ENCODE data around the gene CNTN1. TPM values are rescaled to one million over a fixed set of nuclear protein-coding genes. Genes with fewer than 3 reads are reported as not detected.
A peak's percentile ranks its signal among the peaks of the same experiment; 100 is the strongest.

The CNTN1 gene
- total and polyA plus RNA-seq, 5 experiments from 2014 or later, result not detected

DNA sequence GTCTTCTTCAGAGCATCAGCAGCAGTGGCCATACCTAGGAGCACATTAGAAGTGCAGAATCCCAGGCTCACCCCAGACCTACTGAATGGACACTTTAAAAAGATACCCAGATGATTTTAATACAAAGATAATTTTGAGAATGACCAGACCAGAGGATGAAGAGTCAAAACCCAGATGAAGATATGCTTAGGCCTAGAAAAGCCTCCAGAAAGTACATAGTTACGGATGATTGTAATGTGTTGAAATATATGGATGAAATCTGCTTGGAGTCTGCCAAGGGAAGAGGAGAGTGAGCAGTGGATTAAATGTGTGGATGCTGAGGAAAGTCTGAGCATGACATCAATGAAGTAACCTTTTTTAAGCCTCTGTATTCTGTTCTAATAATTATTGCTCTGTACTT is 245.7 kb downstream of the CNTN1 start:
- DNase-seq (no peak), ATAC-seq (no peak)
- POLR2A ChIA-PET, result no interaction called here
- no peaks in the 10 kb centered on the region for H3K4me1 Mint-ChIP-seq
- H3K9me3 Mint-ChIP-seq, result no peaks in the 10 kb centered on the region
- H3K36me3 Mint-ChIP-seq, result no peaks in the 10 kb centered on the region
- peaks cover 4 to 17% (median 6%) of the 10 kb centered on the region in 5 donors for H3K27me3 Mint-ChIP-seq
- H3K27ac Mint-ChIP-seq, result no peak overlapping the region
- no peak overlapping the region for H3K4me3 Mint-ChIP-seq

DNA sequence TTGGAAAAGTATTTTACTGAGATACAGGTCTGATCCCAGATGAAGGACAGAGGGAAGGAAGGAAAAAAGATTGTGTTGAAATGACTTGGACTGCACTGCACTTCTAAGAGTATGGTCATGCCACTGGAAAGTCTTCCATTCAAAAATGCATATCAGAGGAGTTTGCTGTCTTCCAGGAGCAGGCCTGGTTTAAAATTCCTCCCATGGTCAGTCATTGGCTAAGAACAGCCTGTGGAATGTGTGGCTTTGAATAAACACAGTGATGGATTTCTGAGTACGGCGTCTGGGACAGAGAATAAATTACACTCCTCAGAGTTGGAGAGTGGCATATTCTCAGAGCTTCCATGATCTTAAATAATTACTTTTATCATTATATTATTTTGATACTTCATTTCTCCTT is 250.1 kb downstream of the CNTN1 start:
- H3K9me3 Mint-ChIP-seq, result no peaks in the 10 kb centered on the region
- H3K36me3 Mint-ChIP-seq, result no peaks in the 10 kb centered on the region
- no peaks in the 10 kb centered on the region for H3K4me1 Mint-ChIP-seq
- H3K4me3 Mint-ChIP-seq, result no peak overlapping the region
- H3K27ac Mint-ChIP-seq, result no peak overlapping the region
- peaks cover 0 to 12% (median 3%) of the 10 kb centered on the region in 5 donors for H3K27me3 Mint-ChIP-seq
- POLR2A ChIA-PET, result no interaction called here
- DNase-seq, result no peak
- no peak for ATAC-seq

- POLR2A ChIA-PET, result no interaction called here
- Mint-ChIP-seq H3K4me1 (no peaks in the 10 kb centered on the region), H3K27me3 (peaks cover 0 to 3% (median under 1%) of the 10 kb centered on the region in 5 donors), H3K36me3 (no peaks in the 10 kb centered on the region), H3K27ac (no peak overlapping the region), H3K9me3 (no peaks in the 10 kb centered on the region), H3K4me3 (no peak overlapping the region)
- ATAC-seq (no peak), DNase-seq (no peak)
Observed at GRCh38 chr12:40945772-40946171, 253.5 kb downstream of the CNTN1 start.

- DNase-seq (peak in 3 of 10 donors; percentile 5 to 21 (median 16)), ATAC-seq (no peak)
- H3K27ac Mint-ChIP-seq, result no peak overlapping the region
- no peak overlapping the region for H3K4me3 Mint-ChIP-seq
- no peaks in the 10 kb centered on the region for H3K4me1 Mint-ChIP-seq
- H3K36me3 Mint-ChIP-seq, result no peaks in the 10 kb centered on the region
- no peaks in the 10 kb centered on the region for H3K9me3 Mint-ChIP-seq
- POLR2A ChIA-PET, result no interaction called here
- peaks cover 0 to 3% (median 0%) of the 10 kb centered on the region in 5 donors for H3K27me3 Mint-ChIP-seq
Observed at GRCh38 chr12:40946612-40947194, 254.5 kb downstream of the CNTN1 start.

DNA sequence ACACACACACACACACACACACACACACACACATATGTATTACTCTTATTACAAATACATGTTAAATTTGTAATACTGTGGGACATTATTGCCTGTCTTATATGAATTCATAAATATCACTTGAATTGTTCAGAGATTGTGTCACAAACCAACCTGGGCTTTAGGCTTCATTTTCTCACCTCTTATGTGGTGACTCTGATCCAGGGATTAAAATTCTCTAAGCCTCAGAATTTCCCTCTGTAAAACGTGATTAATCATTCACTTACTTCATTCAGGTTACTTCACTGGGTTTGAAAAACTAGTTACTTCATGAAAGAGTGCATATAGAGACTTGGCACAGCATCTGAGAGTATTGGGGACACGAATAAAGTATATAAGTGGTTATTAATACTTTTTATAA is 255.6 kb downstream of the CNTN1 start:
- Mint-ChIP-seq H3K27ac (no peak overlapping the region), H3K4me3 (no peak overlapping the region), H3K27me3 (no peaks in the 10 kb centered on the region), H3K36me3 (no peaks in the 10 kb centered on the region), H3K4me1 (no peaks in the 10 kb centered on the region), H3K9me3 (no peaks in the 10 kb centered on the region)
- POLR2A ChIA-PET, result no interaction called here
- ATAC-seq, result no peak
- DNase-seq, result no peak

DNA sequence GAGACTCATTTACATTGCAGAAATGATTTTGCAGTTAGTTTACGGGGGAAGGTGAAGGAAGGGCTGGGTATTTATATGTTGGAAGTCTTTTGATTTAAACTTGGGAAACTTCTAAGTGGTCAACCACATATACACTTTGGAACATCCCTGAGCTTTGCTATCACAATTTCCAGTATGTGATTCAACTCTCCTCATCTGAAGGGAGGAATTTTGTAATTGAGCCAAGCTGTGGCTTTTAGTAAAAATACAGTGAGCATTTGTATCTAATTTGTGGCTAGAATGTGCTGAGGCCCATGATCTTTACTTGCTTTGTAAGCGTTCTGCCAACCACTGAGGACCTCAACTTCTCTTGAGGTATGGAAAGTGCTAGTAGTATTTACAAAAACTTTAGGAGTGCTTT is 260.8 kb downstream of the CNTN1 start:
- ATAC-seq, result no peak
- H3K4me1 Mint-ChIP-seq, result peaks cover 0 to 2% (median 0%) of the 10 kb centered on the region in 4 donors
- no peak for DNase-seq
- H3K27ac Mint-ChIP-seq, result no peak overlapping the region
- H3K36me3 Mint-ChIP-seq, result no peaks in the 10 kb centered on the region
- H3K27me3 Mint-ChIP-seq, result peaks cover 0 to 9% (median 0%) of the 10 kb centered on the region in 5 donors
- peaks cover 0 to 10% (median 0%) of the 10 kb centered on the region in 9 donors for H3K9me3 Mint-ChIP-seq
- POLR2A ChIA-PET, result no interaction called here
- no peak overlapping the region for H3K4me3 Mint-ChIP-seq

GRCh38 chr12:40957417-40957816 is 265.2 kb downstream of the CNTN1 start:
- no peak for ATAC-seq
- Mint-ChIP-seq H3K9me3 (peaks cover 0 to 10% (median 0%) of the 10 kb centered on the region in 9 donors), H3K4me1 (peaks cover 0 to 2% (median 0%) of the 10 kb centered on the region in 4 donors), H3K4me3 (no peak overlapping the region), H3K27ac (peak overlapping the region in 1 of 10 donors; percentile 32), H3K27me3 (peaks cover 0 to 9% (median 0%) of the 10 kb centered on the region in 5 donors), H3K36me3 (no peaks in the 10 kb centered on the region)
- DNase-seq, result no peak
- POLR2A ChIA-PET, result no interaction called here

GRCh38 chr12:40959041-40959440 is 266.8 kb downstream of the CNTN1 start:
- Mint-ChIP-seq H3K36me3 (no peaks in the 10 kb centered on the region), H3K4me3 (no peak overlapping the region), H3K9me3 (peaks cover 0 to 10% (median 0%) of the 10 kb centered on the region in 9 donors), H3K27ac (no peak overlapping the region), H3K4me1 (peaks cover 0 to 2% (median 0%) of the 10 kb centered on the region in 4 donors), H3K27me3 (peaks cover 0 to 9% (median 0%) of the 10 kb centered on the region in 5 donors)
- no peak for ATAC-seq
- no peak for DNase-seq
- POLR2A ChIA-PET, result no interaction called here

DNA sequence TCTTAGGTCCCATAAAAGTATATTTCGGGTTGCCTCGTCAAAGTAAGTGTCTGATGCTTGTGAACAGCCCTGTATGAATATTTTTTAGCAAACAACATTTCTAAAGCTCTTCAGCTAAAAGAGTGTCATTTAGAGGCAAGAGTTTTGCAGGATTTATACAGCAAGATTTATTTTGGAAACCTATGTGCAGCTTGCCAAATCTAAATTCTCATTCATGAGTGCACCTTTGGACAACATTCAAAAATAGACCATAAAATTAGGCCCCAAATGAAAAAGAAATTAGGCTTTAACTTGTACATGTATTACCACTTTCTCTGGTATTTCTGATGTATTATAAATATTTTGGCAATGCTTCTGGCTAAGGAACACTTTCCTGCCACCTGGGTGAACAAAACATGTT is 271.5 kb downstream of the CNTN1 start:
- Mint-ChIP-seq H3K4me1 (no peaks in the 10 kb centered on the region), H3K9me3 (no peaks in the 10 kb centered on the region), H3K27ac (no peak overlapping the region), H3K36me3 (no peaks in the 10 kb centered on the region), H3K27me3 (no peaks in the 10 kb centered on the region), H3K4me3 (no peak overlapping the region)
- ATAC-seq (no peak), DNase-seq (no peak)
- POLR2A ChIA-PET, result no interaction called here

GRCh38 chr12:40969796-40970195 is 277.6 kb downstream of the CNTN1 start:
- H3K27me3 Mint-ChIP-seq, result no peaks in the 10 kb centered on the region
- H3K4me1 Mint-ChIP-seq, result no peaks in the 10 kb centered on the region
- no peaks in the 10 kb centered on the region for H3K36me3 Mint-ChIP-seq
- DNase-seq, result no peak
- no peak for ATAC-seq
- H3K27ac Mint-ChIP-seq, result no peak overlapping the region
- no peaks in the 10 kb centered on the region for H3K9me3 Mint-ChIP-seq
- POLR2A ChIA-PET, result no interaction called here
- no peak overlapping the region for H3K4me3 Mint-ChIP-seq

DNA sequence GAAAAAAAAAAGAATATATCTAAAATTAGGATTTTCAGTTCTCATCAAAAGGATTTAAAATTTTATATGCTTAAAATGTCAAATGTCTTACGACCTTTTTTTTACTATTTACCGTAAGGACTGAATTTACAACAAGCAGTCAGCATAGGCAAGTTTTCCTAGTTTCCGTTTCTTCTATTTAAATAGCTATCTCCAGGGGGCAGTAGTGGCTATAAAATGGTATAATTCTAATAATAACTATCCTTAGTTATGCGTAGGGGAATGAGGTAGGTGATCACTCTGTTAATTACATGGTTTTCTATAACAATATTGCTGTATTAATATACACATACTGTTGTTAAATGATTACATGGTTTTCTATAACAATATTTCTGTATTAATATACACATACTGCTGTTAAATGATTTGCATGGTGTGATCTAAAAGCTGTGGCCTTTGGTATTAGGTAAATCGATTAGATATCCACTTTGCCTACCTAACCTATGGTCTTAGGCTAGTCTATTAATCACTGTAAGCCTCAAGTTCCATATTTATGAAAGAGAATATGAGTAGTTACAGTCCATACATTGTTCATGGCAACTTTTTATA is 278.2 kb downstream of the CNTN1 start:
- no peak for DNase-seq
- Mint-ChIP-seq H3K27ac (no peak overlapping the region), H3K4me3 (no peak overlapping the region), H3K27me3 (no peaks in the 10 kb centered on the region), H3K4me1 (no peaks in the 10 kb centered on the region), H3K36me3 (no peaks in the 10 kb centered on the region), H3K9me3 (no peaks in the 10 kb centered on the region)
- no peak for ATAC-seq
- POLR2A ChIA-PET, result interaction anchor here (0.7 kb wide), 1 partner anchor 1907 kb away, joined by 3 read pairs; no protein-coding TSS in a partner anchor

- Mint-ChIP-seq H3K27ac (no peak overlapping the region), H3K36me3 (no peaks in the 10 kb centered on the region), H3K4me1 (no peaks in the 10 kb centered on the region), H3K9me3 (no peaks in the 10 kb centered on the region), H3K27me3 (no peaks in the 10 kb centered on the region), H3K4me3 (no peak overlapping the region)
- POLR2A ChIA-PET, result no interaction called here
- DNase-seq (no peak), ATAC-seq (no peak)
Observed at GRCh38 chr12:40971911-40972310, 279.7 kb downstream of the CNTN1 start.

- Mint-ChIP-seq H3K9me3 (no peaks in the 10 kb centered on the region), H3K4me1 (no peaks in the 10 kb centered on the region), H3K36me3 (no peaks in the 10 kb centered on the region), H3K27ac (no peak overlapping the region), H3K27me3 (no peaks in the 10 kb centered on the region), H3K4me3 (no peak overlapping the region)
- POLR2A ChIA-PET, result no interaction called here
- DNase-seq (no peak), ATAC-seq (no peak)
Observed at GRCh38 chr12:40976546-40976945, 284.3 kb downstream of the CNTN1 start.

DNA sequence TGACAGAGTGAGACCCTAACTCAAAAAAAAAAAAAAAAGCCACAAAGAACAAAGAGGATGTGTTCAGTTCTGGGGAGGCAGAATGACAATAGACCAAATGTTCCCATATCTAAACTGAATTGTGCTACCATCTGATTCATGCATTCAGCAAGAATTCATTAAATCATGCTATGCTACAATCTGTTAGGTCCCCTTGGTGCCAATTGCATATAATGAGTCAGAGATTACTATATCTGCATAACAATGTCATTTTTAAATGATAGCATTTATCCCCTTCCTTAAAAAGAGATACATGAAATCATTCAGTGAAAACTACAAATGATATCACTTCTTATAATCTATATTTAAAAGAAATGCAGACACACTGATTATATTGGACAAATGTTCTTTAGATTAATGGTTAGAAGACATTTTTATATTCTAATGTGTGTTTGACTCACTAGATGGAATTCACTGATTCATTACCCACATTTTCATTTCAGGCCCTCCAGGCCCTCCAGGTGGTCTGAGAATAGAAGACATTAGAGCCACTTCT is 288.3 kb downstream of the CNTN1 start:
- H3K4me1 Mint-ChIP-seq, result no peaks in the 10 kb centered on the region
- H3K9me3 Mint-ChIP-seq, result peaks cover 0 to 8% (median 1%) of the 10 kb centered on the region in 9 donors
- no peak for ATAC-seq
- no peak overlapping the region for H3K4me3 Mint-ChIP-seq
- POLR2A ChIA-PET, result no interaction called here
- H3K36me3 Mint-ChIP-seq, result no peaks in the 10 kb centered on the region
- no peaks in the 10 kb centered on the region for H3K27me3 Mint-ChIP-seq
- no peak for DNase-seq
- no peak overlapping the region for H3K27ac Mint-ChIP-seq

Measured in naive thymus-derived CD8-positive, alpha-beta T cell (primary cell).